Activated CD8-positive, alpha-beta T cell treated with anti-CD3 and anti-CD28 coated beads for 36 hours (primary cell): ENCODE data around the gene S100A5. TPM values are rescaled to one million over a fixed set of nuclear protein-coding genes. Genes with fewer than 3 reads are reported as not detected.

Experiments used
- ATAC-seq: fragments of 200-7000 bp; cut with Tn5 transposase; one replicate; pipeline ENCODE4 v1.10.0; 2021; ENCODE audit warnings: mild to moderate bottlenecking, moderate library complexity
- CTCF ChIA-PET: fragments of 350-600 bp; sonication (Branson Sonifier 250); formaldehyde crosslinking; loops from one replicate; lab custom pipeline; 2021; ENCODE audit warnings: antibody characterized with exemption; lab: Charles Lee
- POLR2A ChIA-PET: fragments of 350-600 bp; sonication (Branson Sonifier 250); formaldehyde crosslinking; loops from one replicate; lab custom pipeline; 2021; ENCODE audit warnings: antibody characterized with exemption; lab: Charles Lee
- DNase-seq: peaks from one replicate; pipeline ENCODE4 v3.0.0-alpha.2; 2020
- H3K27ac Mint-ChIP-seq: one replicate; pipeline ENCODE4 v1.8.0; 2021; ENCODE audit warnings: mild to moderate bottlenecking, mixed read lengths
- H3K27me3 Mint-ChIP-seq: one replicate; pipeline ENCODE4 v1.8.0; 2021; ENCODE audit warnings: mixed read lengths
- H3K36me3 Mint-ChIP-seq: one replicate; pipeline ENCODE4 v1.8.0; 2021; ENCODE audit warnings: low read depth, mixed read lengths
- H3K4me1 Mint-ChIP-seq: one replicate; pipeline ENCODE4 v1.8.0; 2021; ENCODE audit warnings: low read depth, mixed read lengths
- H3K4me3 Mint-ChIP-seq: one replicate; pipeline ENCODE4 v1.8.0; 2021; ENCODE audit warnings: mild to moderate bottlenecking, moderate library complexity, mixed read lengths
- H3K9me3 Mint-ChIP-seq: one replicate; pipeline ENCODE4 v1.8.0; 2021; ENCODE audit warnings: mixed read lengths
- intact Hi-C: fragments of 100-400 bp; cut with micrococcal nuclease; formaldehyde crosslinking; loops from one replicate; pipeline ENCODE4 v1.10.0; 2022
- total RNA-seq, 2 experiments: library from RNA; stranded (reverse); gene quantifications; one replicate each; pipeline ENCODE4 v1.2.3, GENCODE V29; 2021
- TF ChIP-seq, protein P1 (sequence below): fragments of 200-600 bp; IDR thresholded peaks from one replicate; pipeline ENCODE4 v1.8.0; 2022; ENCODE audit warnings: antibody characterized with exemption, mild to moderate bottlenecking

Gene S100A5
- total RNA-seq, 2 experiments from 2014 or later, result 1.1 to 1.2 TPM

DNA sequence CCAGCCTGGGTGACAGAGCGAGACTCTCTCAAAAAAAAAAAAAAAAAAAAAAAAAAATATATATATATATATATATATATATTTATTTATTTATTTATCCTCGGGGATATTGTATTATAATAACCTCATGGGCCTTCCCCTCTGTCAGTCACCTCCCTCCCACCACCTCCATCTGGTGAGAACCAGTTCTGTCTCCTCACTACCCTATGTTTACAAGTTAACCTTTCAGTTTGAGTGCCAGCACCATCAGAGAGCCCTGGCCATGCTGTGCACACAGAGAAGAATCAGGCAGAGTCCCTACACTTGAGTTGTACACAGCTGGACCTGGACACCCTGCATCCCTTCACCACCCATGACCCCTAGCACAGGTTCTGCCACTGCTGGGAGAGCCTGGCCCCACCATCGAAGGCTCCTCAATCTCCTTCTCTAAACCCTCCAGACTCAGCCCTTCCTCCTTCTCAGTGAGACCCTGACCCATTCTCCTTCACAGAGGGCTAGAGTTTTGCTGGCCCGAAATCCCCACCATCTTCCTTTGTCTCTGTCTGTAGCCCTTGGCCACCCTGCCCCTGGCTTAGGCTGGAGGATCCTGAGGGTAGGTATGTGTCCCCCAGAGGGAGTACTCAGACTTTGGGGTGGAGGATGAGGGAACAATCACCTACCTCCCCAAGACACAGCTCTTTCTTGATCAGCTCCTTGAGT, 1.2 kb downstream of the S100A5 start:
- peaks cover 76% of the 10 kb centered on the region for H3K4me1 Mint-ChIP-seq
- no peak for ATAC-seq

GRCh38 chr1:153538315-153538821, 2.4 kb downstream of the S100A5 start:
- intact Hi-C loops, result no loop called here
- CTCF ChIA-PET, result interaction anchor here (1.6 to 3.7 kb wide), 2 partner anchors 28 to 96 kb away, joined by 3 to 13 read pairs; partner anchors contain the start of gene CHTOP
- peak overlapping the region; percentile 27 for H3K27ac Mint-ChIP-seq
- no peak for ATAC-seq
- TF ChIP-seq, protein P1, sequence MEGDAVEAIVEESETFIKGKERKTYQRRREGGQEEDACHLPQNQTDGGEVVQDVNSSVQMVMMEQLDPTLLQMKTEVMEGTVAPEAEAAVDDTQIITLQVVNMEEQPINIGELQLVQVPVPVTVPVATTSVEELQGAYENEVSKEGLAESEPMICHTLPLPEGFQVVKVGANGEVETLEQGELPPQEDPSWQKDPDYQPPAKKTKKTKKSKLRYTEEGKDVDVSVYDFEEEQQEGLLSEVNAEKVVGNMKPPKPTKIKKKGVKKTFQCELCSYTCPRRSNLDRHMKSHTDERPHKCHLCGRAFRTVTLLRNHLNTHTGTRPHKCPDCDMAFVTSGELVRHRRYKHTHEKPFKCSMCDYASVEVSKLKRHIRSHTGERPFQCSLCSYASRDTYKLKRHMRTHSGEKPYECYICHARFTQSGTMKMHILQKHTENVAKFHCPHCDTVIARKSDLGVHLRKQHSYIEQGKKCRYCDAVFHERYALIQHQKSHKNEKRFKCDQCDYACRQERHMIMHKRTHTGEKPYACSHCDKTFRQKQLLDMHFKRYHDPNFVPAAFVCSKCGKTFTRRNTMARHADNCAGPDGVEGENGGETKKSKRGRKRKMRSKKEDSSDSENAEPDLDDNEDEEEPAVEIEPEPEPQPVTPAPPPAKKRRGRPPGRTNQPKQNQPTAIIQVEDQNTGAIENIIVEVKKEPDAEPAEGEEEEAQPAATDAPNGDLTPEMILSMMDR, result no peak
- peaks cover 75% of the 10 kb centered on the region for H3K4me1 Mint-ChIP-seq
- DNase-seq, result no peak
- POLR2A ChIA-PET, result interaction anchor here (7.9 kb wide), 1 partner anchor 32 kb away, joined by 80 read pairs; no protein-coding TSS in a partner anchor
- H3K36me3 Mint-ChIP-seq, result peaks cover 24% of the 10 kb centered on the region
- H3K27me3 Mint-ChIP-seq, result no peaks in the 10 kb centered on the region
- no peak overlapping the region for H3K4me3 Mint-ChIP-seq
- H3K9me3 Mint-ChIP-seq, result no peaks in the 10 kb centered on the region

More for the DNA sequence above, 1.2 kb downstream of the S100A5 start:
- ChIA-PET POLR2A (interaction anchor here (0.6 to 1.7 kb wide), 5 partner anchors 27 to 787 kb away, joined by 3 to 4 read pairs (median 3); partner anchors contain the start of gene S100A13), CTCF (interaction anchor here (0.7 to 3.7 kb wide), 6 partner anchors 11 to 32 kb away, joined by 3 to 14 read pairs (median 4); no protein-coding TSS in a partner anchor)
- TF ChIP-seq, protein P1, result no peak
- H3K9me3 Mint-ChIP-seq, result no peaks in the 10 kb centered on the region
- no peak overlapping the region for H3K4me3 Mint-ChIP-seq
- peaks cover 25% of the 10 kb centered on the region for H3K36me3 Mint-ChIP-seq
- peak overlapping the region; percentile 91 for H3K27ac Mint-ChIP-seq
- DNase-seq, result peak; percentile 54
- no peaks in the 10 kb centered on the region for H3K27me3 Mint-ChIP-seq
- intact Hi-C loops, result no loop called here

GRCh38 chr1:153537376-153537730, 3.4 kb downstream of the S100A5 start:
- POLR2A ChIA-PET, result interaction anchor here (1.3 to 7.9 kb wide), 4 partner anchors 9 to 97 kb away, joined by 3 to 97 read pairs (median 46); partner anchors contain the start of genes CHTOP, S100A3 and S100A4
- Mint-ChIP-seq H3K36me3 (peaks cover 17% of the 10 kb centered on the region), H3K27ac (peak overlapping the region; percentile 98), H3K4me3 (peak overlapping the region; percentile 95), H3K9me3 (no peaks in the 10 kb centered on the region), H3K4me1 (peaks cover 75% of the 10 kb centered on the region), H3K27me3 (no peaks in the 10 kb centered on the region)
- no peak for DNase-seq
- TF ChIP-seq, protein P1, result no peak
- CTCF ChIA-PET, result interaction anchor here (1.3 to 1.6 kb wide), 2 partner anchors 31 to 97 kb away, joined by 3 to 5 read pairs; partner anchors contain the start of gene CHTOP
- no peak for ATAC-seq
- intact Hi-C loops, result no loop called here

- H3K27ac Mint-ChIP-seq, result peak overlapping the region; percentile 98
- TF ChIP-seq, protein P1, result no peak
- peaks cover 17% of the 10 kb centered on the region for H3K36me3 Mint-ChIP-seq
- H3K9me3 Mint-ChIP-seq, result no peaks in the 10 kb centered on the region
- POLR2A ChIA-PET, result interaction anchor here (1.3 to 7.9 kb wide), 5 partner anchors 9 to 98 kb away, joined by 3 to 97 read pairs (median 11); partner anchors contain the start of genes CHTOP, S100A3 and S100A4
- ATAC-seq (no peak), DNase-seq (no peak)
- H3K4me3 Mint-ChIP-seq, result peak overlapping the region; percentile 95
- intact Hi-C loops, result no loop called here
- peaks cover 74% of the 10 kb centered on the region for H3K4me1 Mint-ChIP-seq
- CTCF ChIA-PET, result interaction anchor here (1.3 to 2.5 kb wide), 4 partner anchors 30 to 97 kb away, joined by 3 to 8 read pairs (median 4); partner anchors contain the start of gene CHTOP
- no peaks in the 10 kb centered on the region for H3K27me3 Mint-ChIP-seq
Measured at GRCh38 chr1:153536671-153537375, 3.9 kb downstream of the S100A5 start.
